Panc1 (cell line): ENCODE results near the gene ZNF418.

Source experiments
- CTCF ChIP-seq: fragments of 450-650 bp; IDR thresholded peaks from 2 replicates; pipeline ENCODE4 v1.5.1; 2017; ENCODE audit warnings: mild to moderate bottlenecking
- POLR2AphosphoS5 ChIP-seq: IDR thresholded peaks from 2 replicates; pipeline ENCODE4 v1.6.1; 2012; ENCODE audit warnings: mild to moderate bottlenecking, low read depth, low read length, moderate library complexity

GRCh38 chr19:57914531-57914930 is 20.7 kb downstream of the ZNF418 start:
- TF ChIP-seq POLR2AphosphoS5 (no peak), CTCF (no peak)
